ENCODE data around the gene PACSIN2. TPM values are rescaled to one million over a fixed set of nuclear protein-coding genes. Genes with fewer than 3 reads are reported as not detected.

The PACSIN2 gene
- total RNA-seq, 1 experiment from 2014 or later, result 70.5 TPM

- ATAC-seq, result no peak
- TF ChIP-seq FOXP1 (CRISPR knock-in tag; IDR thresholded peaks at IDR 0.05; ENCODE audit: borderline replicate concordance), result no peak
- no peak for TF ChIP-seq E2F1 (CRISPR knock-in tag; IDR thresholded peaks at IDR 0.05)
- no peak for TF ChIP-seq ETV6 (CRISPR knock-in tag; IDR thresholded peaks at IDR 0.05)
- no peak for TF ChIP-seq CREM (CRISPR knock-in tag; IDR thresholded peaks at IDR 0.05)
- no peak for TF ChIP-seq CREB1 (CRISPR knock-in tag; IDR thresholded peaks at IDR 0.05)
- TF ChIP-seq FOXJ3 (CRISPR knock-in tag; IDR thresholded peaks at IDR 0.05; ENCODE audit: borderline replicate concordance), result no peak
- TF ChIP-seq USF2 (CRISPR knock-in tag; IDR thresholded peaks at IDR 0.05), result no peak
- no peak for TF ChIP-seq PREB (CRISPR knock-in tag; IDR thresholded peaks at IDR 0.05; ENCODE audit: borderline replicate concordance)
- no peak for TF ChIP-seq ESRRA (CRISPR knock-in tag; IDR thresholded peaks at IDR 0.05; ENCODE audit: borderline replicate concordance)
- TF ChIP-seq TP53 (CRISPR knock-in tag; IDR thresholded peaks at IDR 0.05), result no peak
- no peak for TF ChIP-seq JUN (CRISPR knock-in tag; IDR thresholded peaks at IDR 0.05)
- no peak for TF ChIP-seq ZNF425 (CRISPR knock-in tag; conservative IDR thresholded peaks at IDR 0.05)
- no peak for TF ChIP-seq NR2C2 (CRISPR knock-in tag; IDR thresholded peaks at IDR 0.05)
- no peak for TF ChIP-seq FOXP4 (CRISPR knock-in tag; IDR thresholded peaks at IDR 0.05)
- no peak for TF ChIP-seq PRDM15 (CRISPR knock-in tag; IDR thresholded peaks at IDR 0.05)
- no peak for TF ChIP-seq ZNF512 (CRISPR knock-in tag; IDR thresholded peaks at IDR 0.05; ENCODE audit: borderline replicate concordance)
- DNase-seq (ENCODE audit: low spot score), result no peak
- Mint-ChIP-seq H3K27ac (no peak overlapping the region), H3K9me3 (peaks cover 7% of the 10 kb centered on the region), H3K36me3 (no peaks in the 10 kb centered on the region), H3K27me3 (ENCODE audit: low read depth) (peaks cover 9% of the 10 kb centered on the region), H3K4me3 (no peak overlapping the region), H3K4me1 (peaks cover 4% of the 10 kb centered on the region; the same call in 1 of the 2 replicates)
- ChIA-PET CTCF (no interaction called here), POLR2A (no interaction called here)
Measured at GRCh38 chr22:42863349-42863961, 151.5 kb downstream of the PACSIN2 start.
